Measurements from ENCODE around the gene EXOC4. TPM values are rescaled to one million over a fixed set of nuclear protein-coding genes. Genes with fewer than 3 reads are reported as not detected.

EXOC4 gene
- total and polyA plus RNA-seq, 2 donors (not counting 3 experiments of a cell fraction or from before 2014, with no cell fraction given), result 20.3 to 73.1 TPM

GRCh38 chr7:133821171-133821570 is 568.3 kb downstream of the EXOC4 start:
- intact Hi-C loops (cut with micrococcal nuclease), result no loop called here
- CTCF ChIA-PET, result interaction anchor here (1.2 kb wide), 1 partner anchor 33 kb away, joined by 3 read pairs; no protein-coding TSS in a partner anchor

More at GRCh38 chr7:133821171-133821570, 568.3 kb downstream of the EXOC4 start:
- H3K27ac ChIP-seq (ENCODE audit: insufficient read depth, low read depth, low read length), result no peak overlapping the region
- H4K20me1 ChIP-seq (replicated peaks; ENCODE audit: control insufficient read depth, extremely low read depth, insufficient read depth, low read length), result no peaks in the 10 kb centered on the region
- H3K27me3 ChIP-seq (ENCODE audit: control insufficient read depth in 2 of 2, insufficient read depth in 2 of 2, low read length in 2 of 2), result no peaks in the 10 kb centered on the region
- no peak overlapping the region for H3K4me3 ChIP-seq (replicated peaks in 1 of 3; ENCODE audit: insufficient read depth in 1 of 3, low read depth in 1 of 3, low read length in 3 of 3)
- no peaks in the 10 kb centered on the region for H3K9me1 ChIP-seq (replicated peaks; ENCODE audit: control insufficient read depth, extremely low read depth, insufficient read depth, low read length)
- H3K4me1 ChIP-seq (ENCODE audit: control insufficient read depth, extremely low read depth, insufficient read depth, low read length), result peaks cover 5% of the 10 kb centered on the region
- H3K36me3 ChIP-seq (ENCODE audit: control insufficient read depth in 2 of 2, extremely low read depth in 1 of 2, insufficient read depth in 2 of 2, low read length in 2 of 2), result no peaks in the 10 kb centered on the region
- H3K79me2 ChIP-seq (ENCODE audit: control insufficient read depth, insufficient read depth, low read length), result no peaks in the 10 kb centered on the region
- dilution Hi-C loops (cut with MboI; ENCODE audit: extremely low pct_ligation_motif_present, low sequenced_read_pairs), result no loop called here
- DNase-seq (ENCODE audit: low read depth, low spot score), result no peak
- no peak for FAIRE-seq
- BruUV-seq (replicated peaks), result no TSS peak
- no peaks in the 10 kb centered on the region for H3K9me3 ChIP-seq (replicated peaks; ENCODE audit: control insufficient read depth, insufficient read depth, low read length)
- H3K9ac ChIP-seq (replicated peaks; ENCODE audit: extremely low read depth, insufficient read depth, low read length), result no peak overlapping the region
- TF ChIP-seq MAX (IDR thresholded peaks at IDR 0.05; ENCODE audit: insufficient read depth, insufficient read length) (no peak), GATA2 (IDR thresholded peaks at IDR 0.05; ENCODE audit: insufficient read depth, insufficient read length, low read depth, low read length) (no peak), MYC (IDR thresholded peaks at IDR 0.05; ENCODE audit: low read depth, low read length) (no peak), FOS (IDR thresholded peaks at IDR 0.05; ENCODE audit: borderline replicate concordance, insufficient read depth, low read length) (no peak), CTCF (IDR thresholded peaks at IDR 0.05; ENCODE audit: extremely low read depth in 1 of 2, insufficient read depth in 1 of 2, low read depth in 1 of 2, low read length in 2 of 2) (no peak), POLR2AphosphoS5 (IDR thresholded peaks at IDR 0.05; ENCODE audit: insufficient read depth, low read depth, low read length) (no peak), EZH2 (IDR thresholded peaks at IDR 0.05; ENCODE audit: borderline replicate concordance, low read depth, low read length, severe bottlenecking) (no peak), JUN (IDR thresholded peaks at IDR 0.05; ENCODE audit: borderline replicate concordance, insufficient read depth, insufficient read length, low read depth) (no peak), POLR2A (IDR thresholded peaks at IDR 0.05; ENCODE audit: low read depth, low read length) (no peak)
- POLR2A ChIA-PET, result no interaction called here
- H3K4me2 ChIP-seq (ENCODE audit: insufficient read depth, low read length), result no peak overlapping the region
- H2AFZ ChIP-seq (ENCODE audit: low read depth, low read length), result no peak overlapping the region
